ENCODE results near the gene THAP11. TPM values are rescaled to one million over a fixed set of nuclear protein-coding genes. Genes with fewer than 3 reads are reported as not detected.
A peak's percentile ranks its signal among the peaks of the same experiment; 100 is the strongest.

The THAP11 gene
- total RNA-seq, 6 experiments from 2014 or later, result 8.9 to 23.9 (median 11.7) TPM

DNA sequence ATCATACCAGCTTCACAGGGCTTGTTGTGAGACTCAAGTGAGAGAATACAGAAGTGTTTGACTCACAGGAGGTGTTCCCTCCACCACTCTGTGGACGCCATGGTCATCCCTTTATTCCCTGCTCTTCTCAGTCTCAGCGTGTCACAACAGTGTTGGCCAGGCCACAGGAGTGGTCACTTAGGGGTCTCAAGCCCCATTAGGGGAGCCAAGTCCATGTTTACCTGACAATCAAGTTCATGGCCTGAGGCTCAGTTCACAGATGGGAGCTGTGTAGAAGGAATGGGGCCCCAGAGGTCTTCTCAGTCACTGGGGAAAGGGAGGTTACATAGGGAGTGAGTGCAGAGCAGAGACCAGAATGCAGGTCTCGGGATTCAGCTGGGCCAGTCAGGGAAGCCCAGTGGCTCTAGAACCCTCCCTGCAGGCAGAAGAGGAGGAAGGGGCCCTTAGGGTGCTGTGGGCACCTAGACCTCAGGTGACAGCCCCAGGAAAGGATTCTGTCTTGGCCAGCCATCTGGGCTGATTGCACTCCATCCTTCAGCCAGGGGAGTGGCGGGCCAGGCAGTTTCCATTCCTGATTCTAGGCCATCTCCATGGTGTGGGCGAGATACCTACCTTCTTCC lies 14.9 kb downstream of the THAP11 start:
- Histone ChIP-seq H3K9me3 (no peaks in the 10 kb centered on the region), H3K4me3 (no peak overlapping the region), H3K36me3 (no peaks in the 10 kb centered on the region), H3K27ac (peak overlapping the region in 1 of 3 donors; percentile 16), H3K4me1 (peaks cover 0 to 24% (median 17%) of the 10 kb centered on the region in 4 donors), H3K27me3 (no peaks in the 10 kb centered on the region)
- DNase-seq (no peak), ATAC-seq (no peak)
- intact Hi-C loops (cut with DNase I), result no loop called here
- TF ChIP-seq POLR2A (IDR thresholded peaks at IDR 0.05), result no peak
- WGBS (ENCODE audit: insufficient coverage, low coverage, low lambda C conversion rate, missing lambda C conversion rate), result 89% methylated on average over 3 of the region's 5 CpGs

DNA sequence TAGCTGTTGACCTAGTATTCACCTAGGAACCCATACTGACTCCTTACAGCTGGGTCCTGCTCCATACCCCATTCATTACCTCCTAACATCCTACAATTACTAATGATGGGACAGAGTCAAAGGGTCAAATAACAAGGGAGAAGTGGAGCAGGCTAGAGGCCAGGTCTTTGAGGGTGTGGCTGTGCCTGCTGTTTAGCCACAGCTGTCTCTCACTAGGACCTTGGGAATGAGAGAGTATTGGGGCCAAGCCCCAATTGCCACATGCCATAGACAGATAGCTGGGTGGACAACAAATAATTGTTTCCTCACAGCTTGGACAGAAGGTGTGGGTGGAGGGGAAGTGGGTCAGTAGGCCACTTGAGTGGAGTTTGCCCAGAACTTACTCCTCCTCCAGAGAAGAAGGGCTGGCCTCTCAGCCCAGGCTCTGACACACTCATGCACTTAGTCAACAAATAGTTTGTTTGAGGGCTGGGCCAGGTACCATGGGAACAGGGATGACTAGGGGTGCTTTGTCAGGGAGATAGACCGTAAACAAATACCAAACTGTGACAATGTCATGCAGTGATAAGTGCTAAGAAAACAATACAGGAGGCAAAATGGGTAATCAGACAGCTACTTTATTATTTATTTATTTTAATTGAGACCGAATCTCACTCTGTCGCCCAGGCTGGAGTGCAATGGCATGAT lies 15.6 kb downstream of the THAP11 start:
- Histone ChIP-seq H3K27me3 (no peaks in the 10 kb centered on the region), H3K4me1 (peaks cover 0 to 24% (median 17%) of the 10 kb centered on the region in 4 donors), H3K9me3 (no peaks in the 10 kb centered on the region), H3K27ac (peak overlapping the region; percentile 20 to 53 (median 44)), H3K4me3 (no peak overlapping the region), H3K36me3 (no peaks in the 10 kb centered on the region)
- WGBS (ENCODE audit: insufficient coverage, low coverage, low lambda C conversion rate, missing lambda C conversion rate), result 23% methylated on average over 3 of the region's 3 CpGs
- intact Hi-C loops (cut with DNase I), result no loop called here
- ATAC-seq (peak; percentile 95 to 96 (median 96)), DNase-seq (peak; percentile 77 to 90 (median 86))
- TF ChIP-seq, protein P1, sequence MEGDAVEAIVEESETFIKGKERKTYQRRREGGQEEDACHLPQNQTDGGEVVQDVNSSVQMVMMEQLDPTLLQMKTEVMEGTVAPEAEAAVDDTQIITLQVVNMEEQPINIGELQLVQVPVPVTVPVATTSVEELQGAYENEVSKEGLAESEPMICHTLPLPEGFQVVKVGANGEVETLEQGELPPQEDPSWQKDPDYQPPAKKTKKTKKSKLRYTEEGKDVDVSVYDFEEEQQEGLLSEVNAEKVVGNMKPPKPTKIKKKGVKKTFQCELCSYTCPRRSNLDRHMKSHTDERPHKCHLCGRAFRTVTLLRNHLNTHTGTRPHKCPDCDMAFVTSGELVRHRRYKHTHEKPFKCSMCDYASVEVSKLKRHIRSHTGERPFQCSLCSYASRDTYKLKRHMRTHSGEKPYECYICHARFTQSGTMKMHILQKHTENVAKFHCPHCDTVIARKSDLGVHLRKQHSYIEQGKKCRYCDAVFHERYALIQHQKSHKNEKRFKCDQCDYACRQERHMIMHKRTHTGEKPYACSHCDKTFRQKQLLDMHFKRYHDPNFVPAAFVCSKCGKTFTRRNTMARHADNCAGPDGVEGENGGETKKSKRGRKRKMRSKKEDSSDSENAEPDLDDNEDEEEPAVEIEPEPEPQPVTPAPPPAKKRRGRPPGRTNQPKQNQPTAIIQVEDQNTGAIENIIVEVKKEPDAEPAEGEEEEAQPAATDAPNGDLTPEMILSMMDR (IDR thresholded peaks at IDR 0.05), result no peak
- TF ChIP-seq POLR2A (IDR thresholded peaks at IDR 0.05), result no peak

DNA sequence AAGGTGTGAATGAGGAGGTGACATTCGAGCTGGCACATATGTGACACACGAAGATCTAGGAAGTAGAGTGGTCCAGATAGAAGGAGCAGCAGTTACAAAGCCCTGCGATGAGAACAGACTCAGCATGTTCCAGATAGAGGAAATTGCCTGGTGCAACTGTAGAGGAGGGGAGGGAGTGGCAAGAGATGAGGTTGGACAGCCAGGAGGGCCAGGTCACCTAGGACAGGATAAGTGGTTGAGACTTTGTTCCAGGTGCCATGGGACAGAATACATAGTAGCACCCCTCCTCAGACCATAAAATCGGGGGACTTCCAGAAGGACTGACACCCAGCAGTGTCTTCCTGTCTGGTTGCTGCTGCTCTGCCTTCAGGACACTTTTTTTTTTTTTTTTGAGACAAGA lies 16.4 kb downstream of the THAP11 start:
- WGBS (ENCODE audit: insufficient coverage, low coverage, low lambda C conversion rate, missing lambda C conversion rate), result 35% methylated on average over 3 of the region's 4 CpGs
- no peak for ATAC-seq
- no peak for DNase-seq

DNA sequence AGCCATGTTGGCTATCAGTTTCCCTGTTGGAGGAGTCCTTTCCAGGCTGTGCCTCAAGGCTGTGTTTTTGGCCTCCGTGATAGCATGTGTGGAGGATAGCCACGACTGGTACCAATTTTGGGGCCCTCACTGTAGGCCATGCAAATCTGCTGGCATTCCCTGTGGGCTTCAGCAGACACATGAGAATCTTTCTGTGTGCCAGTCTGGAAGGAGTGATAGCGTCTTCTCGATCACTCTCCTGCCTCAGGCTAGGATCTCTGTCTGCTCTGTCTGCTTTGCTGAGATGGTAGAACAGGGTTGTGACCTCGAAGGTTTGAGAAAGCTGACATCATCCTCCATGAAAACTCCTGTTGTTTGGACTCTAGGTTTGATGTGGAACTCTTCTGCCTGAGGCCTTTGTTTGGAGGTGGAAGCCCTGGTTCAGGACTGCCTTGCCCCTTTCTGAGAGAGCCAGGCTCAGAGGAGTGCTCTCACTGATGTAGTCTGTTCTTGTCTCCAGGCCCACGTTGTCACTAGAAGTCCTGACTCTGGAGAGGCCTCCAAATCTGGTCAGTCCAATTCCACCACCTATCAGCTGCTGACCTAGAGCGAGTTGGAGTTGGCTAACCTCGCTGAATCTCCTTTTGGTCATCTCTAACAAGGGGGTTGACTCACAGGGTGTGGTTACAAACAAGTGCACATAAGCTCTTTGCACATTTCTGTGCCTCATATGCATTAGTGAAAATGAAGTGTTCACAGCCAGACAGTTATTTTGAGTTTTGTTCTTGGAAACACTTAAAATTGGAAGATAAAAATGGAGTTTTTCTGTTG lies 18.7 kb downstream of the THAP11 start:
- intact Hi-C loops (cut with DNase I), result no loop called here
- WGBS (ENCODE audit: insufficient coverage, low coverage, low lambda C conversion rate, missing lambda C conversion rate), result 89% methylated on average over 6 of the region's 8 CpGs
- TF ChIP-seq, protein P1 (IDR thresholded peaks at IDR 0.05), result no peak
- TF ChIP-seq POLR2A (IDR thresholded peaks at IDR 0.05), result no peak
- H3K4me3 ChIP-seq, result no peak overlapping the region
- H3K27ac ChIP-seq, result no peak overlapping the region
- peaks cover 0 to 24% (median 17%) of the 10 kb centered on the region in 4 donors for H3K4me1 ChIP-seq
- DNase-seq (no peak), ATAC-seq (no peak)
- H3K9me3 ChIP-seq, result no peaks in the 10 kb centered on the region
- H3K36me3 ChIP-seq, result peaks cover 0 to 8% (median 0%) of the 10 kb centered on the region in 4 donors
- no peaks in the 10 kb centered on the region for H3K27me3 ChIP-seq

More for the DNA sequence above, 16.4 kb downstream of the THAP11 start:
- TF ChIP-seq, protein P1 (IDR thresholded peaks at IDR 0.05), result no peak
- intact Hi-C loops (cut with DNase I), result no loop called here
- Histone ChIP-seq H3K4me3 (no peak overlapping the region), H3K36me3 (no peaks in the 10 kb centered on the region), H3K27me3 (no peaks in the 10 kb centered on the region), H3K27ac (peak overlapping the region; percentile 20 to 53 (median 44)), H3K9me3 (no peaks in the 10 kb centered on the region), H3K4me1 (peaks cover 0 to 24% (median 17%) of the 10 kb centered on the region in 4 donors)
